ENCODE results near the gene WNT7B.

DNA sequence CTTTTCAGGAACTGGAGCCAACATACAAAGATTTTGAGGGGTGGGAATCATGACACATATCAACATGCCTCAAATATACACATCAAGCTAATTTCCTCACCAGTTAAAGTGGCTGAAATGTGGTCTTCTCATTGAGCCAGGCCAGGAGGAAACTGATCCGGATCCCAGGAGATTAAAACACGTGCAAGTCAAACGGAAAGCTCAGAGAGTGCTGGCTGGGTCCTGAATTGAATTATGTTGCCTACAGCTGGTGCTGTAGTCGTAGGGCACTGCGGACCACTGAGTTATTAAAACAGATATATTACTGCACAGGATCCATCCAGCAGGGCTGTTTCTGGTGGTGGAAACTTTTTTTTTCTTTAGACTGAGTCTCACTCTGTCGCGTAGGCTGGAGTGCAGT lies 14.1 kb upstream of the WNT7B start:
- TF ChIP-seq, protein P1, sequence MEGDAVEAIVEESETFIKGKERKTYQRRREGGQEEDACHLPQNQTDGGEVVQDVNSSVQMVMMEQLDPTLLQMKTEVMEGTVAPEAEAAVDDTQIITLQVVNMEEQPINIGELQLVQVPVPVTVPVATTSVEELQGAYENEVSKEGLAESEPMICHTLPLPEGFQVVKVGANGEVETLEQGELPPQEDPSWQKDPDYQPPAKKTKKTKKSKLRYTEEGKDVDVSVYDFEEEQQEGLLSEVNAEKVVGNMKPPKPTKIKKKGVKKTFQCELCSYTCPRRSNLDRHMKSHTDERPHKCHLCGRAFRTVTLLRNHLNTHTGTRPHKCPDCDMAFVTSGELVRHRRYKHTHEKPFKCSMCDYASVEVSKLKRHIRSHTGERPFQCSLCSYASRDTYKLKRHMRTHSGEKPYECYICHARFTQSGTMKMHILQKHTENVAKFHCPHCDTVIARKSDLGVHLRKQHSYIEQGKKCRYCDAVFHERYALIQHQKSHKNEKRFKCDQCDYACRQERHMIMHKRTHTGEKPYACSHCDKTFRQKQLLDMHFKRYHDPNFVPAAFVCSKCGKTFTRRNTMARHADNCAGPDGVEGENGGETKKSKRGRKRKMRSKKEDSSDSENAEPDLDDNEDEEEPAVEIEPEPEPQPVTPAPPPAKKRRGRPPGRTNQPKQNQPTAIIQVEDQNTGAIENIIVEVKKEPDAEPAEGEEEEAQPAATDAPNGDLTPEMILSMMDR (IDR thresholded peaks at IDR 0.05): no peak
- no peak for TF ChIP-seq EP300 (IDR thresholded peaks at IDR 0.05)
